Psoas muscle (tissue), 8 donors: ENCODE measurements around the gene RAB3GAP2. TPM values are rescaled to one million over a fixed set of nuclear protein-coding genes. Genes with fewer than 3 reads are reported as not detected.
"Not testable (repeated sequence)": the region's sequence is repeated elsewhere in the genome, so short reads cannot be mapped to it uniquely, and the experiment has no call there.

ENCODE experiments used
- ATAC-seq, 4 donors: fragments of 200-7000 bp; cut with Tn5 transposase; one replicate each; pipeline ENCODE4 v1.9.1; 2020; ENCODE audit warnings: moderate library complexity in 3 of 4, mild to moderate bottlenecking in 2 of 4
- DNase-seq, 2 donors: peaks; one replicate each; pipeline ENCODE4 v3.0.0-alpha.2; 2020
- H3K27ac ChIP-seq: fragments of 200-600 bp; one replicate; pipeline ENCODE4 v1.8.0; 2022
- H3K27me3 ChIP-seq, 3 donors: fragments of 200-600 bp in 1 of 3; one replicate each; pipeline versions ENCODE4 v1.6.1 to v1.8.0; 2013 to 2022; ENCODE audit warnings: low read length in 2 of 3, mild to moderate bottlenecking in 2 of 3, moderate library complexity in 1 of 3; ENCODE audit not compliant: insufficient read depth in 3 of 3
- H3K36me3 ChIP-seq, 2 donors: fragments of 200-600 bp in 1 of 2; one replicate each; pipeline versions ENCODE4 v1.6.1 to v1.8.0; 2013 to 2022; ENCODE audit warnings: low read depth in 1 of 2, mild to moderate bottlenecking in 1 of 2, moderate library complexity in 1 of 2; ENCODE audit not compliant: insufficient read depth in 1 of 2
- H3K4me1 ChIP-seq: fragments of 200-600 bp; one replicate; pipeline ENCODE4 v1.8.0; 2022
- H3K4me3 ChIP-seq: fragments of 200-600 bp; one replicate; pipeline ENCODE4 v1.8.0; 2022; ENCODE audit warnings: mild to moderate bottlenecking
- H3K9me3 ChIP-seq: fragments of 200-600 bp; one replicate; pipeline ENCODE4 v1.8.0; 2022
- WGBS, 3 donors: extraction: QIAGEN DNeasy Blood & Tissue Kit; methylation state at CpG; one replicate each; pipeline versions ENCODE4 v1.1.6 to v1.1.7; 2013; 5-methylcytosine and 5-hydroxymethylcytosine counted together
- intact Hi-C, 2 donors: fragments of 100-400 bp; cut with DNase I; formaldehyde crosslinking; loops; one replicate each; pipeline versions ENCODE4 v1.11.0 to v1.14.2; 2022
- polyA plus RNA-seq, 3 donors: library from polyadenylated mRNA; stranded (reverse); fragments of 200-250 nt; gene quantifications; one replicate each; pipeline ENCODE4 v1.2.3, GENCODE V29; 2013
- total RNA-seq, 4 donors: library from RNA; stranded (reverse); fragmentation: NEBNext Ultra II Directional in 2 of 4; extraction: Animal tissue kit (Norgen Biotek cat#: 25700) in 2 of 4; gene quantifications; one replicate each; pipeline versions ENCODE4 v1.2.1 to v1.2.4, GENCODE V29; 2021 to 2023
- TF ChIP-seq, protein P1 (sequence below): fragments of 200-600 bp; IDR thresholded peaks from one replicate; pipeline ENCODE4 v1.8.0; 2022; ENCODE audit warnings: antibody characterized with exemption
- donor health status: healthy with polysubstance abuse.
- donor health status: DM: no; HTN: no; CAD: no; lungs with moderate emphysema.
- donor health status: Bipolar disorder and iron deficiency.
- donor health status: healthy.
- donor health status: DM: yes; HTN: yes; CAD: no.
- donor health status: DM: no; HTN: no; CAD: no.
- donor health status: DM: no; HTN: no; CAD: no.
- donor health status: DM: yes; HTN: yes; CAD: no.

Gene RAB3GAP2
- total and polyA plus RNA-seq, 7 donors = 5.8 to 28.6 (median 18.6) TPM

DNA sequence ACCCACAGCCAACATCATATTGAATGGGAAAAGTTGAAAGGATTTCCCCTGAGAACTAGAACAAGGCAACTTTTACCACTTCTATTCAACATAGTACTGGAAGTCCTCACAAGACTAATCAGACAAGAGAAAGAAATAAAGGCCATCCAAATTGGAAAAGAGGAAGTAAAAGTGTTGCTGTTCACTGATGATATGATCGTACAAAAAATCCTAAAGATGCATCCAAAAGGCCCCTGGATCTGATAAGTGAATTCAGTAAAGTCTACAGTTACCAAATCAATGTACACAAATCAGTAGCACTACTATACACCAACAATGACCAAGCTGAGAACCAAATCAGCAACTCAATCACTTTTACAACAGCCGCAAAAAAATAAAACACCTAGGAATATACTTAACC lies 28.3 kb downstream of the RAB3GAP2 start:
- WGBS, 3 donors = 96 to 97% (median 97%) methylated on average over 2 of the region's 2 CpGs
- TF ChIP-seq, protein P1, sequence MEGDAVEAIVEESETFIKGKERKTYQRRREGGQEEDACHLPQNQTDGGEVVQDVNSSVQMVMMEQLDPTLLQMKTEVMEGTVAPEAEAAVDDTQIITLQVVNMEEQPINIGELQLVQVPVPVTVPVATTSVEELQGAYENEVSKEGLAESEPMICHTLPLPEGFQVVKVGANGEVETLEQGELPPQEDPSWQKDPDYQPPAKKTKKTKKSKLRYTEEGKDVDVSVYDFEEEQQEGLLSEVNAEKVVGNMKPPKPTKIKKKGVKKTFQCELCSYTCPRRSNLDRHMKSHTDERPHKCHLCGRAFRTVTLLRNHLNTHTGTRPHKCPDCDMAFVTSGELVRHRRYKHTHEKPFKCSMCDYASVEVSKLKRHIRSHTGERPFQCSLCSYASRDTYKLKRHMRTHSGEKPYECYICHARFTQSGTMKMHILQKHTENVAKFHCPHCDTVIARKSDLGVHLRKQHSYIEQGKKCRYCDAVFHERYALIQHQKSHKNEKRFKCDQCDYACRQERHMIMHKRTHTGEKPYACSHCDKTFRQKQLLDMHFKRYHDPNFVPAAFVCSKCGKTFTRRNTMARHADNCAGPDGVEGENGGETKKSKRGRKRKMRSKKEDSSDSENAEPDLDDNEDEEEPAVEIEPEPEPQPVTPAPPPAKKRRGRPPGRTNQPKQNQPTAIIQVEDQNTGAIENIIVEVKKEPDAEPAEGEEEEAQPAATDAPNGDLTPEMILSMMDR = no peak
- intact Hi-C loops = no loop called here
- no peak overlapping the region for H3K27ac ChIP-seq
- H3K4me3 ChIP-seq = no peak overlapping the region
- no peak for DNase-seq
- peaks cover 18% of the 10 kb centered on the region for H3K4me1 ChIP-seq
- H3K27me3 ChIP-seq = no peaks in the 10 kb centered on the region
- H3K9me3 ChIP-seq = peaks cover 10% of the 10 kb centered on the region
- ATAC-seq = no peak
- H3K36me3 ChIP-seq = no peaks in the 10 kb centered on the region

DNA sequence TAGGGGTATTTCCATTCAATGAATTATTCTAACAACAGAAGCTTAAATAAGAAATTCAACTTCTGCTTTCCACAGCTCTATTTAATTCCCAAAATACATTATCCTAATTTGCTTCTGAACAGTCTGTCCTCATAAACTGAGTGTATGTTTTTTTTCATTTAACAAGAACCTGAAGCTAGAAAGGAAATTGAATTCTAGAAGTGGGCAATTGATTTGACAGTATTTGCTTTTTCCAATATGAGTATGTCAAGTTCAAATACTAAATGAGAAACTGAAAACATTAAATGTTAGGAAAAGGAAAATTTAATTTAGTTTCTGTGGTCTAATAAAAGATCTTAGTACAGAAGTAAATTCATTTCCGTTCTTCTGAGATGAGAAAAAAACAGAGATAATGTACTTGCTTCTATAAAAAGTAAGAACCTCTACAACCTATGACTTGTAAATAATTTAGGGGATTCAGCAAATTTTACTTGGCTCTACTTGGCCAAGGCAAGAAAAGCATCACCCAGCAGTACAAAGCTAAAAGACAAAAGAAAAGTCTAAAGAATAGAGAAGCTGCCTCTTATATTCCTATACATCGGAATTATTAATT lies 31.1 kb downstream of the RAB3GAP2 start:
- peaks cover 7% of the 10 kb centered on the region for H3K9me3 ChIP-seq
- DNase-seq (no peak), ATAC-seq (no peak)
- peaks cover 18% of the 10 kb centered on the region for H3K4me1 ChIP-seq
- H3K27me3 ChIP-seq = no peaks in the 10 kb centered on the region
- intact Hi-C loops = no loop called here
- no peaks in the 10 kb centered on the region for H3K36me3 ChIP-seq
- TF ChIP-seq, protein P1 = no peak
- H3K27ac ChIP-seq = no peak overlapping the region
- WGBS, 3 donors = 79 to 91% (median 84%) methylated on average over 2 of the region's 2 CpGs
- H3K4me3 ChIP-seq = no peak overlapping the region

DNA sequence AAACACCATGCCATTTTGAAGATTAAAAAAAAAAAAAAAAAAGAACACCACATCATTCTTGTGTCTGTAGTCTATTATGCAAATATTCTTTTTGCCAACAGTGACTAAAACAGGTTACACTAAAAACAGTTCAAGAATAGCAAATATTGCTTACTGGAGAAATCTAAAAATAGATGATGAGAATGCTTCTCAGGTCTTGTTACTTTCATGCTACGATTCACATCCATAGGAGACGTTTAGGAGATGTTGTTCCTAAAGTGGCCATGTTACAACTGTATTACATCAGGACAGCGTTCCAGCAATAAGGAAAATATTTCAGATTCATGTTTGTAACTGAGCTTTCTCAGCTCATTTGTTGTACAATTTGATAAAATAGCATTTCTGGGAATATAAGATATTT lies 32.3 kb downstream of the RAB3GAP2 start:
- H3K27ac ChIP-seq = no peak overlapping the region
- no peaks in the 10 kb centered on the region for H3K36me3 ChIP-seq
- ATAC-seq (peak; percentile 30 to 74 (median 50)), DNase-seq (no peak)
- peaks cover 7% of the 10 kb centered on the region for H3K9me3 ChIP-seq
- WGBS, 3 donors = 41 to 58% (median 47%) methylated on average over 3 of the region's 3 CpGs
- H3K27me3 ChIP-seq = no peaks in the 10 kb centered on the region
- H3K4me3 ChIP-seq = no peak overlapping the region
- intact Hi-C loops = no loop called here
- TF ChIP-seq, protein P1 = no peak
- H3K4me1 ChIP-seq = peaks cover 21% of the 10 kb centered on the region

DNA sequence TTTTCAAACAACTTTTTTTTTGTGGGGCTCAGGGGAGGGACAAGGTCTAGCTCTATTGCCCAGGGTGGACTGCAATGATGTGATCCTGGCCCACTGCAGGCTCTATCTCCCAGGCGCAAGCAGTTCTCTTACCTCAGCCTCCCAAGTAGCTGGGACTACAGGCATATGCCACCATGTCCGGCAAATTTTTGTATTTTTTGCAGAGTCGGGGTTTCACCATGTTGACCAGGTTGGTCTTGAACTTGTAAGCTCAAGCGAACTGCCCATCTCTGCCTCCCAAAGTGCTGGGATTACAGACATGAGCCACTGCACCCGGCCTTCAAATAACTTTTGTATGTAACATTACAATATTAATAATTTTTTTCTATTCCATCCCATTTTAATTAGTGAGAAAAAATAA lies 33.0 kb downstream of the RAB3GAP2 start:
- Histone ChIP-seq H3K36me3 (no peaks in the 10 kb centered on the region), H3K4me3 (no peak overlapping the region), H3K27ac (no peak overlapping the region), H3K4me1 (peaks cover 21% of the 10 kb centered on the region), H3K27me3 (no peaks in the 10 kb centered on the region), H3K9me3 (peaks cover under 1% of the 10 kb centered on the region)
- no peak for DNase-seq
- TF ChIP-seq, protein P1 = no peak
- 97 to 99% (median 99%) methylated on average over 5 of the region's 5 CpGs for WGBS, 3 donors
- ATAC-seq = no peak
- intact Hi-C loops = no loop called here

DNA sequence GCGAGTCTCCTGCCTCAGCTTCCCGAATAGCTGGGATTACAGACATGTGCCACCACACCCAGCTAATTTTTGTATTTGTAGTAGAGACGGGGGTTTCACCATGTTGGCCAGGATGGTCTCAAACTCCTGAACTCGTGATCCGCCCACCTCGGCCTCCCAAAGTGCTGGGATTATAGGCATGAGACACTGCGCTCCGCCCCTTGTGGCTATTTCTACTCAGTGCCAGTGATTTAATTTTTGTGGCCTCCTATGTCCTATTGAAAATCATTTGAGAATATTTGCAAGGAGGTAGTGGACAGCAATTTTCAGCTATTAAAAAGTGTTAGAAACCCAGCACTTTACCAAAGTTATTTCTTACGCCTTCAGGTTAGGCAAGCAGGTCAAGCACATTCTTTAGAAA lies 36.0 kb downstream of the RAB3GAP2 start:
- H3K27me3 ChIP-seq, DNase-seq, H3K27ac ChIP-seq, H3K4me3 ChIP-seq, intact Hi-C loops, ATAC-seq, H3K9me3 ChIP-seq: not testable (repeated sequence)
- Histone ChIP-seq H3K36me3 (peaks cover 0 to 14% of the 10 kb centered on the region in 2 donors), H3K4me1 (peaks cover 18% of the 10 kb centered on the region)
- 98% methylated on average over 9 of the region's 9 CpGs for WGBS, 3 donors
